ENCODE measurements around the gene LTV1. TPM values are rescaled to one million over a fixed set of nuclear protein-coding genes. Genes with fewer than 3 reads are reported as not detected.

Gene LTV1
- total and polyA plus RNA-seq, 9 of the 15 experiments (the other 6 are each of a cell fraction or from before 2014, with no cell fraction given) = 57.9 to 162 (median 119) TPM

- ChIA-PET POLR2A (interaction anchor here (0.6 to 2.4 kb wide), 19 partner anchors 10 to 309 kb away, joined by 3 to 13 read pairs (median 4); no protein-coding TSS in a partner anchor), CTCF (ENCODE audit: low intra/inter-chr PET ratio) (no interaction called here)
- Histone ChIP-seq H3K9me1 (ENCODE audit: control insufficient read depth, insufficient read depth, low read length) (no peaks in the 10 kb centered on the region), H2AFZ (ENCODE audit: low read depth, low read length) (peak overlapping the region; percentile 92), H3K79me2 (ENCODE audit: control insufficient read depth, insufficient read depth, low read length) (peaks cover 46% of the 10 kb centered on the region), H3K9me3 (replicated peaks; ENCODE audit: control insufficient read depth, insufficient read depth, low read depth, low read length) (no peaks in the 10 kb centered on the region), H3K4me2 (ENCODE audit: insufficient read depth, low read length) (peak overlapping the region; percentile 91), H3K9ac (ENCODE audit: insufficient read depth in 1 of 2, low read depth in 2 of 2, low read length in 2 of 2) (peak overlapping the region; percentile 94 to 99), H3K27ac (ENCODE audit: extremely low read depth, low read depth, low read length) (peak overlapping the region; percentile 94), H4K20me1 (replicated peaks; ENCODE audit: control insufficient read depth, insufficient read depth, low read length) (no peaks in the 10 kb centered on the region), H3K4me3 (peak overlapping the region; percentile 78), H3K27me3 (ENCODE audit: control insufficient read depth in 2 of 2, insufficient read depth in 2 of 2, low read length in 2 of 2) (no peaks in the 10 kb centered on the region), H3K4me1 (replicated peaks in 1 of 2; ENCODE audit: control insufficient read depth in 2 of 2, insufficient read depth in 2 of 2, low read length in 2 of 2) (peaks cover 2 to 9% of the 10 kb centered on the region in 2 experiments; a peak in 4 of 5 replicates), H3K36me3 (ENCODE audit: control insufficient read depth, insufficient read depth, low read length) (peaks cover 35% of the 10 kb centered on the region)
- 33% methylated on average over 7 of the region's 7 CpGs for WGBS (ENCODE audit: insufficient coverage, low coverage, missing lambda C conversion rate)
- FAIRE-seq (no peak), ATAC-seq (no peak; the same call in 2 of the 3 replicates), DNase-seq (ENCODE audit: extremely low read depth in 1 of 4, low spot score in 3 of 4) (no peak)
- TF ChIP-seq ATF3 (IDR thresholded peaks at IDR 0.05) (no peak), ATF3 (CRISPR knock-in tag; conservative IDR thresholded peaks at IDR 0.05) (no peak), ILK (tag; IDR thresholded peaks at IDR 0.05; ENCODE audit: borderline replicate concordance, low read depth) (no peak), DMBX1 (CRISPR knock-in tag; IDR thresholded peaks at IDR 0.05; ENCODE audit: borderline replicate concordance) (0 out of 2 replicates have a peak, but pooled peaks have one; percentile 14), SMARCA4 (IDR thresholded peaks at IDR 0.05) (0 out of 2 replicates have a peak, but pooled peaks have one; percentile 9), MECOM (CRISPR knock-in tag; IDR thresholded peaks at IDR 0.05) (0 out of 2 replicates have a peak, but pooled peaks have one; percentile 18), BRD9 (IDR thresholded peaks at IDR 0.05; ENCODE audit: low read depth, partially characterized antibody) (peak; percentile 7), HDAC3 (IDR thresholded peaks at IDR 0.05; ENCODE audit: borderline replicate concordance, partially characterized antibody) (peak; percentile 27), ZC3H4 (CRISPR knock-in tag; IDR thresholded peaks at IDR 0.05; ENCODE audit: borderline replicate concordance) (peak; percentile 83; the same call in 1 of the 2 replicates)
- TF ChIP-seq, protein P1, sequence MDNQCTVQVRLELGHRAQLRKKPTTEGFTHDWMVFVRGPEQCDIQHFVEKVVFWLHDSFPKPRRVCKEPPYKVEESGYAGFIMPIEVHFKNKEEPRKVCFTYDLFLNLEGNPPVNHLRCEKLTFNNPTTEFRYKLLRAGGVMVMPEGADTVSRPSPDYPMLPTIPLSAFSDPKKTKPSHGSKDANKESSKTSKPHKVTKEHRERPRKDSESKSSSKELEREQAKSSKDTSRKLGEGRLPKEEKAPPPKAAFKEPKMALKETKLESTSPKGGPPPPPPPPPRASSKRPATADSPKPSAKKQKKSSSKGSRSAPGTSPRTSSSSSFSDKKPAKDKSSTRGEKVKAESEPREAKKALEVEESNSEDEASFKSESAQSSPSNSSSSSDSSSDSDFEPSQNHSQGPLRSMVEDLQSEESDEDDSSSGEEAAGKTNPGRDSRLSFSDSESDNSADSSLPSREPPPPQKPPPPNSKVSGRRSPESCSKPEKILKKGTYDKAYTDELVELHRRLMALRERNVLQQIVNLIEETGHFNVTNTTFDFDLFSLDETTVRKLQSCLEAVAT (IDR thresholded peaks at IDR 0.05) = peak in 1 of 2 experiments; percentile 51; a peak in 1 of 4 replicates
- in situ Hi-C loops (cut with MboI) (no loop called here), intact Hi-C loops (cut with micrococcal nuclease) (loop anchor here (2.0 to 5.0 kb wide), 3 partner anchors 36 to 250 kb away; partner anchors contain the start of gene PHACTR2)
- TSS peak; percentile 98 for BruUV-seq (replicated peaks)
These were observed 657 bp upstream of the LTV1 start for GRCh38 chr6:143842461-143842901.
